ENCODE data around the gene SAMSN1.
A peak's percentile ranks its signal among the peaks of the same experiment; 100 is the strongest.

The SAMSN1 gene

DNA sequence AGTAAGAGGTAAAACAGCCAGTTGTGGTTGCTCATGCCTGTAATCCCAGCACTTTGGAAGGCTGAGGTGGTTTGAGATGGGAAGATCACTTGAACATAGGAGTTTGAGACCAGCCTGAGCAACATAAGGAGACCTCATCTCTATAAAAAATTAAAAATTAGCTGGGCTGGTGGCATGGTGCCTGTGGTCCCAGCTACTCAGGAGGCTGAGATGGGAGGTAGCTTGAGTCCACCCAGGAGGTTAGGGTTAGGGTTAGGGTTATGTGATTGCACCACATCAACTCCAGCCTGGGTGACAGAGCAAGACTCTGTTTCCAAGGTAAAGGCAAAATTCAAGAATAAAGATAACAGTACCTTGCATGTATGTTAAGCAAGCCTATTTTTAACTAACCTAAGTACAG, 3.5 kb downstream of the SAMSN1 start:
- ChIA-PET CTCF (interaction anchor here (1.4 kb wide), 1 partner anchor 9 kb away, joined by 3 read pairs; no protein-coding TSS in a partner anchor), POLR2A (interaction anchor here (0.7 kb wide), 1 partner anchor 730 kb away, joined by 4 read pairs; no protein-coding TSS in a partner anchor)
- peaks cover 0 to 2% (median 0%) of the 10 kb centered on the region in 4 experiments for H3K36me3 ChIP-seq (ENCODE audit: control insufficient read depth in 4 of 4, insufficient read depth in 4 of 4, low read length in 3 of 4)
- no peaks in the 10 kb centered on the region for H3K9me3 ChIP-seq (ENCODE audit: control extremely low read depth in 1 of 5, control insufficient read depth in 4 of 5, insufficient read depth in 2 of 5, low read depth in 1 of 5, low read length in 4 of 5)
- H3K4me3 ChIP-seq (ENCODE audit: control insufficient read depth in 1 of 7, extremely low read depth in 1 of 7, insufficient read depth in 4 of 7, low read depth in 2 of 7, low read length in 6 of 7): peak overlapping the region in 5 of 7 experiments; percentile 13 to 87 (median 54)
- no peaks in the 10 kb centered on the region for H3K27me3 ChIP-seq (replicated peaks in 2 of 5; ENCODE audit: control insufficient read depth in 4 of 5, insufficient read depth in 5 of 5, low read length in 4 of 5)
- peak overlapping the region; percentile 50 to 96 for H3K27ac ChIP-seq (ENCODE audit: insufficient read depth in 1 of 2, low read depth in 1 of 2, low read length in 2 of 2, poor library complexity in 1 of 2, severe bottlenecking in 2 of 2)
- no peak for DNase-seq
- H3K4me1 ChIP-seq (ENCODE audit: control extremely low read depth in 1 of 4, control insufficient read depth in 4 of 4, insufficient read depth in 4 of 4, low read length in 3 of 4): peaks cover 6 to 31% (median 17%) of the 10 kb centered on the region in 4 experiments

DNA sequence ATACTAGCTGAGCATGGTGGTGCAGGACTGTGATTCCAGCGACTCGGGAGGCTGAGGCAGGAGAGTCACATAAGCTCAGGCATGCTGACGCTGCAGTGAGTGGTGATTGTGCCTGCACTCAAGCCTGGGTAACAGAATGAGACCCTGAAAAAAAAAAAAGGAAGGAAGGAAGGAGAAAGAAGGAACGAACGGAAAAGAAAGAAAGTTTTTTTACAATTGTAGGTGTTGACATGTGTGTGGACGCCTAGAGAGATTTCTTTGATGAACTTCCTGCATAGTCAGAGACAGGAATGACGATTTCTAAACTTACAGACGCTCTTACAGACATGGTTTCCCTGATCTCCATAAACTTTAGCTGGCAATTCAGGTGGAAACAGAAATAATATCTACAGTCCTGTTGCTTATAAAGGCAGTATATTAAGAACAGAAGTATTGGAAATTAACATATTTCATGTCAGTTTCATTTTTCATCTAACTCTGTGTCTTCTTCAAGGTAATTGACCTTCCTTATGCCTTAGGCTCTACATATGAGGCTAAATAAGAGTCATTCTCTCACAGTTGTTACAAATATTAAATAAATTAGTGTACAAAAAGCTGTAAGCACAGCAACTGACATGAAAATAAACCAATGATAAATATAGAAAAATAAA, 4.1 kb downstream of the SAMSN1 start:
- CTCF ChIA-PET: interaction anchor here (1.1 to 1.6 kb wide), 3 partner anchors 9 to 21 kb away, joined by 3 to 5 read pairs (median 3); no protein-coding TSS in a partner anchor

DNA sequence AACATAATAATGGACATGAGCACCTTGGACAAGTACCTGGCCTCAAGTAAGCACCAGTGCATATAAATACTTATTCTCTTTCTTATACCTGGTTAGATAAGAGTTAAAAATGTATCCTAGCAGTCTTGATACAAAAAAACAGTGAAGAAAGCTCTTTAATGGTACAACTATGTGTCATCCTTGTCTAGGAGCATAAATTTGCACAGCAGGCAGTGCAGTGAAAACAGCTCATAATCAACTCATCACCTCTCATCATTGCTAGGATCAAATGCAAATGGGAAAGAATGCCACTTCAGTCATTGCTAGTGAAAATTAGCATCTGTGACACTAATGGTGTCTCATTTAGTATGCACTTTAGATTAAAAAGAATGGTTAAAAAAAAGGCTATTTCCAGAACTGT, 7.6 kb downstream of the SAMSN1 start:
- ChIA-PET CTCF (no interaction called here), POLR2A (no interaction called here)
- no peak for DNase-seq
- Histone ChIP-seq H3K27ac (ENCODE audit: insufficient read depth in 1 of 2, low read depth in 1 of 2, low read length in 2 of 2, poor library complexity in 1 of 2, severe bottlenecking in 2 of 2) (no peak overlapping the region), H3K4me1 (ENCODE audit: control extremely low read depth in 1 of 4, control insufficient read depth in 4 of 4, insufficient read depth in 4 of 4, low read length in 3 of 4) (peaks cover 6 to 19% (median 12%) of the 10 kb centered on the region in 4 experiments), H3K9me3 (ENCODE audit: control extremely low read depth in 1 of 5, control insufficient read depth in 4 of 5, insufficient read depth in 2 of 5, low read depth in 1 of 5, low read length in 4 of 5) (peaks cover 0 to 17% (median 0%) of the 10 kb centered on the region in 5 experiments), H3K4me3 (ENCODE audit: control insufficient read depth in 1 of 7, extremely low read depth in 1 of 7, insufficient read depth in 4 of 7, low read depth in 2 of 7, low read length in 6 of 7) (no peak overlapping the region), H3K36me3 (ENCODE audit: control insufficient read depth in 4 of 4, insufficient read depth in 4 of 4, low read length in 3 of 4) (peaks cover 2 to 32% (median 4%) of the 10 kb centered on the region in 4 experiments), H3K27me3 (replicated peaks in 2 of 5; ENCODE audit: control insufficient read depth in 4 of 5, insufficient read depth in 5 of 5, low read length in 4 of 5) (no peaks in the 10 kb centered on the region)

More for the DNA sequence above, 4.1 kb downstream of the SAMSN1 start:
- 15% methylated on average over 7 of the region's 8 CpGs for WGBS (ENCODE audit: insufficient coverage)
- peak overlapping the region in 6 of 7 experiments; percentile 30 to 87 (median 59) for H3K4me3 ChIP-seq (ENCODE audit: control insufficient read depth in 1 of 7, extremely low read depth in 1 of 7, insufficient read depth in 4 of 7, low read depth in 2 of 7, low read length in 6 of 7)
- DNase-seq: peak in 2 of 3 donors; percentile 47 to 65
- H3K27me3 ChIP-seq (replicated peaks in 2 of 5; ENCODE audit: control insufficient read depth in 4 of 5, insufficient read depth in 5 of 5, low read length in 4 of 5): no peaks in the 10 kb centered on the region
- peaks cover 6 to 27% (median 17%) of the 10 kb centered on the region in 4 experiments for H3K4me1 ChIP-seq (ENCODE audit: control extremely low read depth in 1 of 4, control insufficient read depth in 4 of 4, insufficient read depth in 4 of 4, low read length in 3 of 4)
- POLR2A ChIA-PET: interaction anchor here (0.6 kb wide), 2 partner anchors 35 to 54 kb away, joined by 4 read pairs; no protein-coding TSS in a partner anchor
- peaks cover 0 to 7% (median 0%) of the 10 kb centered on the region in 4 experiments for H3K36me3 ChIP-seq (ENCODE audit: control insufficient read depth in 4 of 4, insufficient read depth in 4 of 4, low read length in 3 of 4)
- peaks cover 0 to 1% (median 0%) of the 10 kb centered on the region in 5 experiments for H3K9me3 ChIP-seq (ENCODE audit: control extremely low read depth in 1 of 5, control insufficient read depth in 4 of 5, insufficient read depth in 2 of 5, low read depth in 1 of 5, low read length in 4 of 5)
- peak overlapping the region; percentile 50 to 96 for H3K27ac ChIP-seq (ENCODE audit: insufficient read depth in 1 of 2, low read depth in 1 of 2, low read length in 2 of 2, poor library complexity in 1 of 2, severe bottlenecking in 2 of 2)

DNA sequence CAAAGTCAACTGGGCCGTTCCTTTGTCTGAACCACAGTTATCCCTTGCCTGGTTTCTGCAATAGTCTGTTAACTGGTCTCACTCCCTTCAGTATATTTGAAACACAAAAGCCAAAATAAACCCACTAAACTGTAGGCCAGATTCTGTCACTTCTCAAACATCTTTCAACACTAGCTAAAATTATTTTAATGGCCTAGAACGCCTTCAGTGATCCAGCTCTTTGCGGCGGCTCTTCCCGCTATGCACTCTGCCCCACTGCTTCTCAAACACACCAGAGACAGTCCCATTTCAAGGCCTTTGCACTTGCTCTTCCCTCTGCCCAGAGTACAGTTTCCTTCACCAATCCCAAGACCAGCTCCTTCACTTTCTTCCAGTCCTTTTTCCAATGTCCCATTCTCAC, 9.2 kb downstream of the SAMSN1 start:
- Histone ChIP-seq H3K27me3 (replicated peaks in 2 of 5; ENCODE audit: control insufficient read depth in 4 of 5, insufficient read depth in 5 of 5, low read length in 4 of 5) (no peaks in the 10 kb centered on the region), H3K4me3 (ENCODE audit: control insufficient read depth in 1 of 7, extremely low read depth in 1 of 7, insufficient read depth in 4 of 7, low read depth in 2 of 7, low read length in 6 of 7) (no peak overlapping the region), H3K36me3 (ENCODE audit: control insufficient read depth in 4 of 4, insufficient read depth in 4 of 4, low read length in 3 of 4) (peaks cover 2 to 36% (median 4%) of the 10 kb centered on the region in 4 experiments), H3K27ac (ENCODE audit: insufficient read depth in 1 of 2, low read depth in 1 of 2, low read length in 2 of 2, poor library complexity in 1 of 2, severe bottlenecking in 2 of 2) (no peak overlapping the region), H3K9me3 (ENCODE audit: control extremely low read depth in 1 of 5, control insufficient read depth in 4 of 5, insufficient read depth in 2 of 5, low read depth in 1 of 5, low read length in 4 of 5) (peaks cover 0 to 17% (median 0%) of the 10 kb centered on the region in 5 experiments), H3K4me1 (ENCODE audit: control extremely low read depth in 1 of 4, control insufficient read depth in 4 of 4, insufficient read depth in 4 of 4, low read length in 3 of 4) (peaks cover 6 to 10% (median 8%) of the 10 kb centered on the region in 4 experiments)
- POLR2A ChIA-PET: no interaction called here
- CTCF ChIA-PET: interaction anchor here (1.2 kb wide), 1 partner anchor 13 kb away, joined by 4 read pairs; no protein-coding TSS in a partner anchor
- DNase-seq: no peak
- 93% methylated on average over 5 of the region's 5 CpGs for WGBS (ENCODE audit: insufficient coverage)

DNA sequence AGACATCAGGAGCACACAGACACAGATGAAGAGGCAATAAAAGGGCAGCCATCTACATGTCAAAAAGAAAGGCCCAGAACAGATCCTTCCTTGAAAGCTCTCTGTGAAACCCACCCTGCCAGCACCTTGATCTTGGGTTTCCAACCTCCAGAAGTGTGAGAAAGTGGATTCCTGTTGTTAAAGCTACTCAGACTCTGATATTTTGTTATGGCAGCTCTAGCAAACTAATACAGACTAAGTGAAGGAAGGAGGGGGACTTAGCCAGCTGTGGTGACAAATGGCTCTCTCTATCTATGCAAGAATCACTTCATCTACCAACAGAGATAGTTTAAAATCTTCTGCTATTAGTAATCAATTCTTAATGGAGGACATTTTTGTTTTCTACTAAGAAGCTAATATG, 10.4 kb downstream of the SAMSN1 start:
- Histone ChIP-seq H3K4me1 (ENCODE audit: control extremely low read depth in 1 of 4, control insufficient read depth in 4 of 4, insufficient read depth in 4 of 4, low read length in 3 of 4) (peaks cover 3 to 7% (median 5%) of the 10 kb centered on the region in 4 experiments), H3K9me3 (ENCODE audit: control extremely low read depth in 1 of 5, control insufficient read depth in 4 of 5, insufficient read depth in 2 of 5, low read depth in 1 of 5, low read length in 4 of 5) (peaks cover 0 to 17% (median 0%) of the 10 kb centered on the region in 5 experiments), H3K36me3 (ENCODE audit: control insufficient read depth in 4 of 4, insufficient read depth in 4 of 4, low read length in 3 of 4) (peaks cover 2 to 36% (median 4%) of the 10 kb centered on the region in 4 experiments), H3K4me3 (ENCODE audit: control insufficient read depth in 1 of 7, extremely low read depth in 1 of 7, insufficient read depth in 4 of 7, low read depth in 2 of 7, low read length in 6 of 7) (no peak overlapping the region), H3K27me3 (replicated peaks in 2 of 5; ENCODE audit: control insufficient read depth in 4 of 5, insufficient read depth in 5 of 5, low read length in 4 of 5) (no peaks in the 10 kb centered on the region), H3K27ac (ENCODE audit: insufficient read depth in 1 of 2, low read depth in 1 of 2, low read length in 2 of 2, poor library complexity in 1 of 2, severe bottlenecking in 2 of 2) (no peak overlapping the region)
- ChIA-PET POLR2A (no interaction called here), CTCF (interaction anchor here (1.5 to 1.6 kb wide), 2 partner anchors 10 kb away, joined by 4 to 5 read pairs; no protein-coding TSS in a partner anchor)
- DNase-seq: no peak

DNA sequence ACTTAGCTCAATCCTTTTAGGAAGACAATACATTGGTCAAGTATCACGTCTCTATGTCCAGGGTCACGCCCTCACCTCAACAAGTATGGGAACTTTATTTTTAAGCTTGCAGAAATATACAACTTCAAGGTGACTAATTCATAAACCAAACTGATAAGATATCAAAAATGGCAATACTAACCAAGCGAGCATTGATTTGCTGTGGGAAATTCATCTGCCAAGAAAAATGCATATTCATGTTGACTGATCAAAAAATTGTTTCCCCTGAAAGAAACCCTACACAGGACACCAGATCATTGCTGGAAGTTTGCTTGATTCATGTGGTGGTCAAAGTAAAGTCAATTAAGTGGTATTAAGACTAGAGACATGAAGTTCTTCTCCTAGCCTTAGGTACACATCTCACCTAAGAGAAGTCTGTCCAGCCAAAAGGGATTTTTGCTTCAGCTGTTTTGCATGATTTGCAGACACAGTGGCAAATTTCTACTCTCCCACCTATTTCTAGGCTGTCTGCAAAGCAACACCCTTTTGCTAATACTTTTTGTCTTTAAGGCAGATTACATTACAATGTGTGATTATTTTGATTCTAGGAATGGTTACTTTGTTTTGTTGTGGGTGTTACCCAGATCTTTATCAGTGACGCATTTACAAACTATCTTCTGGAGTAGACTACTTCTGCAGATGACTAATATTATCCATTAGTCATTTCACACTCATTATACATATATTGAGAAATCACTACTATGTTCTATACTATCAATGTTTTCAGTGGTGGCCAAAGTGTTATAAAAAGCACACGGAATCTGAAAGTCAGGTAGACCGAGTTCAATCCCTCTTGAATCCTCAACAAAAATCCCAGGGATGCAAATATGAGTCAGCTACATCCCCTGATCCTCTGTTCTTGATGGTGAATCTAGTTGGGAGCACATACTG, 12.4 kb downstream of the SAMSN1 start:
- ChIA-PET CTCF (interaction anchor here (0.8 to 2.9 kb wide), 4 partner anchors 9 to 1019 kb away, joined by 3 to 10 read pairs (median 4); no protein-coding TSS in a partner anchor), POLR2A (no interaction called here)
- H3K36me3 ChIP-seq (ENCODE audit: control insufficient read depth in 4 of 4, insufficient read depth in 4 of 4, low read length in 3 of 4): peaks cover 2 to 36% (median 4%) of the 10 kb centered on the region in 4 experiments
- H3K27me3 ChIP-seq (replicated peaks in 2 of 5; ENCODE audit: control insufficient read depth in 4 of 5, insufficient read depth in 5 of 5, low read length in 4 of 5): no peaks in the 10 kb centered on the region
- H3K4me3 ChIP-seq (ENCODE audit: control insufficient read depth in 1 of 7, extremely low read depth in 1 of 7, insufficient read depth in 4 of 7, low read depth in 2 of 7, low read length in 6 of 7): no peak overlapping the region
- H3K27ac ChIP-seq (ENCODE audit: insufficient read depth in 1 of 2, low read depth in 1 of 2, low read length in 2 of 2, poor library complexity in 1 of 2, severe bottlenecking in 2 of 2): no peak overlapping the region
- DNase-seq: peak; percentile 29 to 61 (median 51)
- WGBS (ENCODE audit: insufficient coverage): 100% methylated on average over 2 of the region's 6 CpGs
- peaks cover 3 to 7% (median 5%) of the 10 kb centered on the region in 4 experiments for H3K4me1 ChIP-seq (ENCODE audit: control extremely low read depth in 1 of 4, control insufficient read depth in 4 of 4, insufficient read depth in 4 of 4, low read length in 3 of 4)
- H3K9me3 ChIP-seq (ENCODE audit: control extremely low read depth in 1 of 5, control insufficient read depth in 4 of 5, insufficient read depth in 2 of 5, low read depth in 1 of 5, low read length in 4 of 5): peaks cover 0 to 17% (median 0%) of the 10 kb centered on the region in 5 experiments
